Kidney epithelial cell (primary cell): ENCODE results near the gene L3MBTL4. TPM values are rescaled to one million over a fixed set of nuclear protein-coding genes. Genes with fewer than 3 reads are reported as not detected.

ENCODE experiments used
- DNase-seq: peaks from one replicate; pipeline ENCODE4 v3.0.0-alpha.2; 2010; ENCODE audit warnings: low read depth
- H3K27me3 ChIP-seq: 2 replicates; pipeline ENCODE4 v1.6.0; 2011; ENCODE audit warnings: low read length; ENCODE audit not compliant: control insufficient read depth, insufficient read depth
- H3K36me3 ChIP-seq: 2 replicates; pipeline ENCODE4 v1.5.1; 2011; ENCODE audit warnings: low read length; ENCODE audit not compliant: control insufficient read depth, insufficient read depth
- H3K4me3 ChIP-seq: 2 replicates; pipeline ENCODE4 v1.5.1; 2011; ENCODE audit warnings: low read depth, mild to moderate bottlenecking, control low read depth, low read length
- total RNA-seq: library from RNA; depleted of rRNA; stranded (reverse); fragments of >200 nt; gene quantifications from 2 replicates; pipeline ENCODE4 v1.2.3, GENCODE V29; 2015
- TF ChIP-seq, protein P1 (sequence below): IDR thresholded peaks from 2 replicates; pipeline ENCODE4 v1.5.1; 2011; ENCODE audit warnings: mild to moderate bottlenecking, moderate library complexity, low read length, control low read depth, inconsistent platforms; ENCODE audit not compliant: insufficient read depth, poor library complexity, severe bottlenecking

L3MBTL4 gene
- total RNA-seq, 1 donor from 2014 or later, result 9.8 TPM

DNA sequence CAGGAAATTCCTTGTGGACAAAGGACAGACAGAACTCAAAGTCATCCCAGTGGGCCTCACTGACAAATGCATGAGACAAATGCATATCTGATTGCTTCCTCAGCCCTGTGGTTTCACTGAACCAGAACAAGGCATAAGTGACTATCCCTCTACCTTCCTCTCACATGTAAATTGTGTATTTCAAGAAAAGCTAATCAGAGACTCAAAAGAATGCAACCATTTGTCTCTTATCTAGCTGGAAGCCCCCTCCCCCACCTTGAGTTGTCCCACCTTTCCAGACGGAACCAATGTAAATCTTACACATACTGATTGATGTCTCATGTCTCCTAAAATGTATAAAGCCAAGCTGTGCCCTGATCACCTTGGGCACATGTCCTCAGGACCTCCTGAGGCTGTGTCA, 417.4 kb downstream of the L3MBTL4 start:
- no peaks in the 10 kb centered on the region for H3K27me3 ChIP-seq
- TF ChIP-seq, protein P1, sequence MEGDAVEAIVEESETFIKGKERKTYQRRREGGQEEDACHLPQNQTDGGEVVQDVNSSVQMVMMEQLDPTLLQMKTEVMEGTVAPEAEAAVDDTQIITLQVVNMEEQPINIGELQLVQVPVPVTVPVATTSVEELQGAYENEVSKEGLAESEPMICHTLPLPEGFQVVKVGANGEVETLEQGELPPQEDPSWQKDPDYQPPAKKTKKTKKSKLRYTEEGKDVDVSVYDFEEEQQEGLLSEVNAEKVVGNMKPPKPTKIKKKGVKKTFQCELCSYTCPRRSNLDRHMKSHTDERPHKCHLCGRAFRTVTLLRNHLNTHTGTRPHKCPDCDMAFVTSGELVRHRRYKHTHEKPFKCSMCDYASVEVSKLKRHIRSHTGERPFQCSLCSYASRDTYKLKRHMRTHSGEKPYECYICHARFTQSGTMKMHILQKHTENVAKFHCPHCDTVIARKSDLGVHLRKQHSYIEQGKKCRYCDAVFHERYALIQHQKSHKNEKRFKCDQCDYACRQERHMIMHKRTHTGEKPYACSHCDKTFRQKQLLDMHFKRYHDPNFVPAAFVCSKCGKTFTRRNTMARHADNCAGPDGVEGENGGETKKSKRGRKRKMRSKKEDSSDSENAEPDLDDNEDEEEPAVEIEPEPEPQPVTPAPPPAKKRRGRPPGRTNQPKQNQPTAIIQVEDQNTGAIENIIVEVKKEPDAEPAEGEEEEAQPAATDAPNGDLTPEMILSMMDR, result no peak
- no peak overlapping the region for H3K4me3 ChIP-seq
- no peaks in the 10 kb centered on the region for H3K36me3 ChIP-seq
- DNase-seq, result no peak

DNA sequence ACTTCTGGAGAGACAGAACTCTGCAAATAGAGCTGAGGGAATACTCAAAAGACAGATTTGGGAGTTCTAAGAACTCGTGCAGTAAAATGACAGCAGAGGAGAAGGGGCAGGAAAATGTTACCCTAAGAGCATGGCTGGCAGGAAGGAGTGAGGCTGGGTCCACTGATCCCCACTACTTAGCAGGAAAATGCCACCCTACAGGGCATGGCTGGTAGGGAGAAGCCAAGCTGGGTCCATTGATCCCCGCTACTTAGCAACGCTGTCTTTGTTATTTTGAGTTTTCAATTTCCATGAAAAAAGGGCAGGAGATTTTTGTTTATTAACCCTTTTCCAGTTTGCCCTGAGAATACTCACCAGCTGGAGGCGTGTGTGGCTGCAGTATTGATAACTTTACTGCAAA, 419.1 kb downstream of the L3MBTL4 start:
- no peaks in the 10 kb centered on the region for H3K36me3 ChIP-seq
- no peak overlapping the region for H3K4me3 ChIP-seq
- no peaks in the 10 kb centered on the region for H3K27me3 ChIP-seq
- TF ChIP-seq, protein P1, result no peak
- no peak for DNase-seq

DNA sequence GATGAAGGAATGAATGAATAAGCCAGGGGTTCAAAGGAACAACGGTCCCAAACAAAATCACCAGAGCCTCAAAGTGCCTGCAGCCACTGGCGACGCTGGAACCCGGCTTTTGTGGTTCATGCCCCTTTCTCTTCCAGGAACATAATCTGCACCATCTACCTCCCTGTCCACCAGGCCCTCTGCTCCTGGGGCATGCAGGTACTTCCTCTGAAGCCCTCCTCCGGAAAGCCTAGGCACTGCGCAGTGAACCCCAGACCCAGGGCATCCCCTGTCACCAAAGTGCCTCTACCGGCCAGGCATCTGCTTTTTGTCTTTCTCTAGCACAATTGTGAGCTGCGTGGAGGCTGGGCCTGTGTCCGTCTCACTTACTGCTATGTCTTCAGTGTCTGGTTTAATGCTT, 420.8 kb downstream of the L3MBTL4 start:
- Histone ChIP-seq H3K27me3 (no peaks in the 10 kb centered on the region), H3K4me3 (no peak overlapping the region), H3K36me3 (no peaks in the 10 kb centered on the region)
- no peak for DNase-seq
- TF ChIP-seq, protein P1, result no peak

DNA sequence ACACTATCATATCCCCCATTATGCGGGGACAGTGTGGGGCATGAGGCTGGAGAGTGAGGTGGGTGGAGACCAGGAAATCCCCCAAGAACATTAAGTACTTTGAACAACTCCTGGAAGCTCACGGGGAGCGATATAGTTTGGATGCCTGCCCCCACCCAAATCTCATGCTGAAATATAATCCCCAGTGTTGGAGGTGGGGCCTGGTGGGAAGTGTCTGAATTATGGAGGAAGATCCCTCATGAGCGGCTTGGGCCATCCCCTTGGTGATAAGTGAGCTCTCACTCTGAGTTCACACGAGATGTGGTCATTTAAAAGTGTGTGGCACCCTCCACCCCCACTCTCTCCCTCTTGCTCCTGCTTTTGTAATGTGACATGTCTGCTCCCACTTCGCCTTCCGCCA, 422.3 kb downstream of the L3MBTL4 start:
- DNase-seq, result no peak
- Histone ChIP-seq H3K27me3 (no peaks in the 10 kb centered on the region), H3K4me3 (no peak overlapping the region), H3K36me3 (no peaks in the 10 kb centered on the region)
- TF ChIP-seq, protein P1, result no peak

DNA sequence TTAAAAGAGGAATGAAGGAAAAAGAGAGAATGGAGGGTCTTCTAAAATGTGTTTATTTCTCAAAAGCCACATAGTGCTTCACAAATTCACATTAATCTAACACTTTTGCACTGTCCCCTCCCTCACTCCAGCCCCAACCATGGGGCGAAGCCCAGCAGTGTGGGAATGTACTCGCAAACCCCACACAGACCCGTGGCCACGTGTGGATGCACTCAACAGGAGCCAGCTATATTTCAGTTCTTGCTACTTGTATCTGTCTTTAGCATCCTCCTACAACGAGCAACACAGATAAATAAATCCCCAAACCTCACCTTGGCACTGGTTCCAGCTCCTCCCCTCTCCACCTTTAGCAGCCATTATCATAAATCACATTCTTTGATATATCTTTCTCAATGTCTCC, 427.5 kb downstream of the L3MBTL4 start:
- H3K27me3 ChIP-seq, result no peaks in the 10 kb centered on the region
- no peaks in the 10 kb centered on the region for H3K36me3 ChIP-seq
- TF ChIP-seq, protein P1, result no peak
- DNase-seq, result no peak
- no peak overlapping the region for H3K4me3 ChIP-seq

DNA sequence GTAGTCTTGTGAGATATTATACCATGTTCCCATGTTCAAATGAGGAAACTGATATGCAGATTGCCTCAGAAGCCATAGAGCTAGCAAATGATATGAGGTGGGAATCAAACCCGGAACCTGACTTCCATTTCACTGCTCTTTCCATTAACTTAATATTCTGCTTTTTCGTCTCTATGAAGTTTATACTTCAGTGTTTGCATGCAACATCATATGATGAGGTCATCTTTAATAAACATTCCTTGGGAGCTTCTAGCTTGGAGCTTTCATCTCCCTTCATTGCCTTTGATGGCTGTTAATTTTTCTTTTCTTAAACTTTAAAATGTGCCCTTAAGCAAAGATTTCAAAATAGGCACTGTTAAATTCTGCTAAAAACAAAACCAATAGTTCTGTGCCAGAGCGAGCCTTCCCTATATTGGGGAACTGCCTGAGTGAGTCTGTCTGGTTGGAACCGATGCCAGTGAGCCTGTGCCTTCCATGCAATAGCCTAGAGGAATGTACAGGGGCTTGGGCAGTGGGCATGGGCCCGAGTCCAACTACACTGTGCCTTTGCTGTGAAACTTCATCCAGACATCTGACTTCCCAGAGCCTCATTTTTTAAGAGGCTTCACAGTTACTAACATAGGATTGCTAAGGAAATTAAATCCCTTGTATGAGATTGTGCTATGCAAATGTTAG, 428.3 kb downstream of the L3MBTL4 start:
- no peaks in the 10 kb centered on the region for H3K27me3 ChIP-seq
- no peak overlapping the region for H3K4me3 ChIP-seq
- DNase-seq, result no peak
- H3K36me3 ChIP-seq, result no peaks in the 10 kb centered on the region
- TF ChIP-seq, protein P1, result no peak
